WERI-Rb-1 (cell line): ENCODE data around the gene NXPE4.

Experiments
- DNase-seq: peaks from one replicate; pipeline ENCODE4 v3.0.0-alpha.2; 2020
- H3K27ac ChIP-seq: fragments of 250-450 bp; sonication (Bioruptor Pico); 2 replicates; pipeline ENCODE4 v1.5.1; 2020; ENCODE audit warnings: mild to moderate bottlenecking, moderate library complexity
- H3K27me3 ChIP-seq: fragments of 250-450 bp; sonication (Bioruptor Pico); 2 replicates; pipeline ENCODE4 v1.5.1; 2021; ENCODE audit warnings: mild to moderate bottlenecking, low read depth, moderate library complexity; ENCODE audit not compliant: insufficient read depth, severe bottlenecking
- H3K36me3 ChIP-seq: fragments of 250-450 bp; sonication (Bioruptor Pico); 2 replicates; pipeline ENCODE4 v1.5.1; 2020; ENCODE audit warnings: mild to moderate bottlenecking, moderate library complexity
- H3K4me3 ChIP-seq: 2 replicates; pipeline ENCODE4 v1.5.1; 2011; ENCODE audit warnings: low read depth, mild to moderate bottlenecking, control low read depth, low read length
- H3K9me3 ChIP-seq: fragments of 250-450 bp; sonication (Bioruptor Pico); 2 replicates; pipeline ENCODE4 v1.5.1; 2021; ENCODE audit warnings: mild to moderate bottlenecking, moderate library complexity; ENCODE audit not compliant: severe bottlenecking
- TF ChIP-seq, protein P1 (sequence below): IDR thresholded peaks from 2 replicates; pipeline ENCODE4 v1.5.1; 2011; ENCODE audit warnings: low read depth, mild to moderate bottlenecking, control low read depth, inconsistent platforms, low read length

Gene NXPE4

DNA sequence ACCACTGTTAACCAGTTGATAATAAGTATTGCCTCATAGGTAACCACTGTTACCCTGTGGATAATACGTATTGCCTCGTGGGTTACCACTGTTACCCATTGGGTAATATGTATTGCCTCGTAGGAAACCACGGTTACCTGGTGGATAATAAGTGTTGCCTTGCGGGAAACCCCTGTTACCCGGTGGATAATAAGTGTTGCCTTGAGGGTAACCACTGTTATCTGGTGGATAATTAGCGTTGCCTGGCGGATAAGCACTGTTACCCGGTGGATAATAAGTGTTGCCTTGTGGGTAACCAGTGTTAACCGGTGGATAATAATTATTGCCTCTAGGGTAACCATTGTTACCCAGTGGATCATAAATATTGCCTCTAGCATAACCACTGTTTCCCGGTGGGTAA, 27.3 kb upstream of the NXPE4 start:
- TF ChIP-seq, protein P1, sequence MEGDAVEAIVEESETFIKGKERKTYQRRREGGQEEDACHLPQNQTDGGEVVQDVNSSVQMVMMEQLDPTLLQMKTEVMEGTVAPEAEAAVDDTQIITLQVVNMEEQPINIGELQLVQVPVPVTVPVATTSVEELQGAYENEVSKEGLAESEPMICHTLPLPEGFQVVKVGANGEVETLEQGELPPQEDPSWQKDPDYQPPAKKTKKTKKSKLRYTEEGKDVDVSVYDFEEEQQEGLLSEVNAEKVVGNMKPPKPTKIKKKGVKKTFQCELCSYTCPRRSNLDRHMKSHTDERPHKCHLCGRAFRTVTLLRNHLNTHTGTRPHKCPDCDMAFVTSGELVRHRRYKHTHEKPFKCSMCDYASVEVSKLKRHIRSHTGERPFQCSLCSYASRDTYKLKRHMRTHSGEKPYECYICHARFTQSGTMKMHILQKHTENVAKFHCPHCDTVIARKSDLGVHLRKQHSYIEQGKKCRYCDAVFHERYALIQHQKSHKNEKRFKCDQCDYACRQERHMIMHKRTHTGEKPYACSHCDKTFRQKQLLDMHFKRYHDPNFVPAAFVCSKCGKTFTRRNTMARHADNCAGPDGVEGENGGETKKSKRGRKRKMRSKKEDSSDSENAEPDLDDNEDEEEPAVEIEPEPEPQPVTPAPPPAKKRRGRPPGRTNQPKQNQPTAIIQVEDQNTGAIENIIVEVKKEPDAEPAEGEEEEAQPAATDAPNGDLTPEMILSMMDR: no peak
- Histone ChIP-seq H3K4me3 (no peak overlapping the region), H3K9me3 (peaks cover 47% of the 10 kb centered on the region), H3K36me3 (no peaks in the 10 kb centered on the region), H3K27me3 (no peaks in the 10 kb centered on the region), H3K27ac (no peak overlapping the region)
- DNase-seq: no peak

DNA sequence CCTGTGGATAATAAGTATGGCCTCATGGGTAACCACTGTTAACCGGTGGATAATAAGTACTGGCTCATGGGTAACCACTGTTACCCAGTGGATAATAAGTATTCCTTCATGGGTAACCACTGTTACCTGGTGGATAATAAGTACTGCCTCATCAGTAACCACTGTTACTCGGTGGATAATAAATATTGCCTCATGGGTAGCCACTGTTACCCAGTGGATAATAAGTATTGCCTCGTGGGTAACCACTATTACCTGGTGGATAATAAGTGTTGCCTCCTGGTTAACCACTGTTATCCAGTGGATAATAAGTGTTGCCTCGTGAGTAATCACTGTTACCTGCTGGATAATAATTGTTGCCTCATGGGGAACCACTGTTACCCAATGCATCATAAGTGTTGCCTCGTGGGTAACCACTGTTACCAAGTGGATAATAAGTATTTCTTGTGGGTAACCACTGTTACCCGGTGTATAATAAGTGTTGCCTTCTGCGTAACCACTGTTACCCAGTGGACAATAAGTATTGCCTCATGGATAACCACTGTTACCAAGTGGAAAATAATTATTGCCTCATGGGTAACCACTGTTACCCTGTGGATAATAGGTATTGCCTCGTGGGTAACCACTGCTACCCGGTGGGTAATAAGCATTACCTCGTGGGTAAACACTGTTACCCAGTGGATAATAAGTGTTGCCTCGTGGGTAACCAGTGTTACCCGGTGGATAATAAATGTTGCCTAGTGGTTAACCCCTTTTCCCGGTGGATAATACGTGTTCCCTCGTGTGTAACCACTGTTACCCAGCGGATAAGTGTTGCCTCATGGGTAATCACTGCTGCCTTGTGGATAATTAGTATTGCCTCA, 26.6 kb upstream of the NXPE4 start:
- no peak for DNase-seq
- Histone ChIP-seq H3K4me3 (no peak overlapping the region), H3K36me3 (no peaks in the 10 kb centered on the region), H3K27me3 (no peaks in the 10 kb centered on the region), H3K27ac (no peak overlapping the region), H3K9me3 (peaks cover 49% of the 10 kb centered on the region)
- TF ChIP-seq, protein P1: no peak

DNA sequence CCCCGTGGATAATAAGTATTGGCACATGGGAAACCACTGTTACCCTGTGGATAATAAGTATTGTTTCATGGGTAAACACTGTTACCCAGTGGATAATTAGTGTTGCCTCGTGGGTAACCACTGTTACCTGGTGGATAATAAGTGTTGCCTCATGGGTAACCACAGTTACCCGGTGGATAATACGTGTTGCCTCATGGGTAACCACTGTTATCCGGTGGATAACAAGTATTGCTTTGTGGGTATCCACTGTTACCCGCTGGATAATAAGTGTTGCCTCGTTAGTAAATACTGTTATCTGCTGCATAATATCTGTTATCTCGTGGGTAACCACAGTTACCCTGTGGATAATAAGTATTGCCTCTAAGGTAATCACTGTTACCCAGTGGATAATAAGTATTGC, 25.5 kb upstream of the NXPE4 start:
- H3K36me3 ChIP-seq: no peaks in the 10 kb centered on the region
- TF ChIP-seq, protein P1: no peak
- no peak overlapping the region for H3K27ac ChIP-seq
- no peak for DNase-seq
- no peak overlapping the region for H3K4me3 ChIP-seq
- no peaks in the 10 kb centered on the region for H3K27me3 ChIP-seq
- H3K9me3 ChIP-seq: peaks cover 57% of the 10 kb centered on the region

DNA sequence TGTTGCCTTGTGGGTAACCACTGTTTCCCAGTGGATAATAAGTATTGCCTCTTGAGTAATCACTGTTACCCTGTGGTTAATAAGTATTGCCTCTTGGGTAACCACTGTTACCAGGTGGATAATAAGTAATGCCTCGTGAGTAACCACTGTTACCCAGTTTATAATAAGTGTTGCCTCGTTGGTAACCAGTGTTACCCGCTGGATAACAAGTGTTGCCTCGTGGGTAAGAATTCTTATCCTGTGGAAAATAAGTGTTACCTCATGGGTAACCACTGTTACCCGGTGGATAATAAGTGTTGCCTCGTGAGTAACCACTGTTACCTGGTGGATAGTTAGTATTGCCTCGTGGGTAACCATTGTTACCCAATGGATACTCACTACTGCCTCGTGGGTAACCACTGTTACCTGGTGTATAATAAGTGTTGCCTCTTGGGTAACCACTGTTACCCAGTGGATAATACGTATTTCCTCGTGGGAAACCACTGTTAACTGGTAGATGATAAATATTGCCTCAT, 24.1 kb upstream of the NXPE4 start:
- H3K4me3 ChIP-seq: no peak overlapping the region
- no peaks in the 10 kb centered on the region for H3K36me3 ChIP-seq
- DNase-seq: no peak
- peaks cover 60% of the 10 kb centered on the region for H3K9me3 ChIP-seq
- H3K27me3 ChIP-seq: no peaks in the 10 kb centered on the region
- TF ChIP-seq, protein P1: no peak
- no peak overlapping the region for H3K27ac ChIP-seq

DNA sequence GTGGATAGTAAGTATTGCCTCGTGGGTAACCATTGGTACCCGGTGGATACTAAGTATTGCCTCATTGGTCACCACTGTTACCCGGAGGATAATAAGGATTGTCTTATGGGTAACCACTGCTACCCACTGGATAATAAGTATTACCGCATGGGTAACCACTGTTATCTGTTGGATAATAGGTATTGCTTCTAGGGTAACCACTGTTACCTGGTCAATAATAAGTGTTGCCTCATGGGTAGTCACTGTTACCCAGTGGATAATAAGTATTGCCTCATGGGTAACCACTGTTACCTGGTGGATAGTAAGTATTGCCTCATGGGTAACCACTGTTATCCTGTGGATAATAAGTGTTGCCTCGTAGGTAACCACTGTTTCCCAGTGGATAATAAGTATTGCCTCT, 22.6 kb upstream of the NXPE4 start:
- Histone ChIP-seq H3K27me3 (no peaks in the 10 kb centered on the region), H3K27ac (no peak overlapping the region), H3K36me3 (no peaks in the 10 kb centered on the region), H3K9me3 (peaks cover 68% of the 10 kb centered on the region), H3K4me3 (no peak overlapping the region)
- TF ChIP-seq, protein P1: no peak
- no peak for DNase-seq
